SK-N-MC (cell line): ENCODE results near the gene SH3BP5.
A peak's percentile ranks its signal among the peaks of the same experiment; 100 is the strongest.

Source experiments
- DNase-seq: peaks from one replicate; pipeline ENCODE4 v3.0.0-alpha.2; 2011; ENCODE audit warnings: low read depth, low spot score
- H3K27ac ChIP-seq: fragments of 200-600 bp; sonication (generic); 2 replicates; pipeline ENCODE4 v1.5.1; 2016; ENCODE audit warnings: mixed run types
- H3K36me3 ChIP-seq: fragments of 200-600 bp; sonication (generic); 2 replicates; pipeline ENCODE4 v1.6.1; 2017; ENCODE audit warnings: antibody characterized with exemption, low read length, mixed read lengths; ENCODE audit not compliant: insufficient read depth
- H3K4me3 ChIP-seq: fragments of 200-600 bp; sonication (generic); 2 replicates; pipeline ENCODE4 v1.5.1; 2016
- H3K9ac ChIP-seq: fragments of 200-600 bp; sonication (generic); 2 replicates; pipeline ENCODE4 v1.8.0; 2017; ENCODE audit warnings: mixed run types, mixed read lengths; ENCODE audit not compliant: insufficient read length
- H3K9me3 ChIP-seq: fragments of 200-600 bp; sonication (generic); 2 replicates; pipeline ENCODE4 v1.6.1; 2017; ENCODE audit warnings: low read depth, mild to moderate bottlenecking, antibody characterized with exemption, low read length, moderate library complexity, mixed read lengths
- EZH2 ChIP-seq: fragments of 200-600 bp; sonication (generic); IDR thresholded peaks from one replicate; pipeline ENCODE4 v1.6.1; 2017; ENCODE audit warnings: antibody characterized with exemption
- FOXP2 ChIP-seq: optimal IDR thresholded peaks from 2 replicates; pipeline ENCODE3; 2011; ENCODE audit warnings: mild to moderate bottlenecking, moderate library complexity; ENCODE audit not compliant: insufficient read depth; ENCODE audit errors: extremely low read length, control extremely low read depth
- POLR2AphosphoS5 ChIP-seq: IDR thresholded peaks from 2 replicates; pipeline ENCODE4 v1.6.1; 2012; ENCODE audit warnings: mild to moderate bottlenecking, low read depth, low read length, borderline replicate concordance

SH3BP5 gene

GRCh38 chr3:15214758-15215157 is 117.6 kb downstream of the SH3BP5 start:
- Histone ChIP-seq H3K4me3 (no peak overlapping the region), H3K9ac (no peak overlapping the region), H3K27ac (no peak overlapping the region), H3K9me3 (no peaks in the 10 kb centered on the region), H3K36me3 (peaks cover 13% of the 10 kb centered on the region; the same call in 1 of the 2 replicates)
- TF ChIP-seq EZH2, result no peak
- no peak for TF ChIP-seq POLR2AphosphoS5
- TF ChIP-seq FOXP2, result no peak
- DNase-seq, result no peak

- peaks cover 5% of the 10 kb centered on the region; the same call in 1 of the 2 replicates for H3K36me3 ChIP-seq
- no peak overlapping the region for H3K9ac ChIP-seq
- no peak for TF ChIP-seq EZH2
- no peak for TF ChIP-seq POLR2AphosphoS5
- TF ChIP-seq FOXP2, result no peak
- H3K9me3 ChIP-seq, result no peaks in the 10 kb centered on the region
- DNase-seq, result no peak
- no peak overlapping the region for H3K4me3 ChIP-seq
- no peak overlapping the region for H3K27ac ChIP-seq
These were observed 120.4 kb downstream of the SH3BP5 start for GRCh38 chr3:15211937-15212336.

GRCh38 chr3:15207836-15208504 is 124.4 kb downstream of the SH3BP5 start:
- TF ChIP-seq FOXP2 (no peak), POLR2AphosphoS5 (no peak), EZH2 (no peak)
- Histone ChIP-seq H3K9me3 (no peaks in the 10 kb centered on the region), H3K9ac (peak overlapping the region; percentile 81), H3K27ac (no peak overlapping the region), H3K36me3 (peaks cover 5% of the 10 kb centered on the region; the same call in 1 of the 2 replicates), H3K4me3 (0 out of 2 replicates have a peak overlapping the region, but pooled peaks have one; percentile 83)
- DNase-seq, result no peak

GRCh38 chr3:15206662-15207576 is 125.5 kb downstream of the SH3BP5 start:
- no peak for DNase-seq
- Histone ChIP-seq H3K27ac (no peak overlapping the region), H3K4me3 (peak overlapping the region; percentile 83), H3K36me3 (no peaks in the 10 kb centered on the region), H3K9ac (peak overlapping the region; percentile 81), H3K9me3 (no peaks in the 10 kb centered on the region)
- TF ChIP-seq POLR2AphosphoS5, result no peak
- no peak for TF ChIP-seq EZH2
- no peak for TF ChIP-seq FOXP2

- DNase-seq, result no peak
- peak within 1 kb of the TSS; percentile 81 for H3K9ac ChIP-seq
- TF ChIP-seq FOXP2, result no peak
- TF ChIP-seq EZH2, result no peak
- TF ChIP-seq POLR2AphosphoS5, result peak; percentile 89
- H3K27ac ChIP-seq, result no peak within 1 kb of the TSS
- no peaks in the 10 kb centered on the region for H3K9me3 ChIP-seq
- H3K4me3 ChIP-seq, result peak within 1 kb of the TSS; percentile 83
- H3K36me3 ChIP-seq, result no peaks in the 10 kb centered on the region
These were observed 126.3 kb downstream of the SH3BP5 start, which contains the start of gene CAPN7 for GRCh38 chr3:15205934-15206661. Gene CAPN7 (plus strand): TSS chr3:15206246. CDS start chr3:15206496, 250 bp downstream.

GRCh38 chr3:15205482-15205933 is 126.9 kb downstream of the SH3BP5 start:
- no peak overlapping the region for H3K27ac ChIP-seq
- no peak for DNase-seq
- no peaks in the 10 kb centered on the region for H3K36me3 ChIP-seq
- TF ChIP-seq EZH2 (no peak), POLR2AphosphoS5 (no peak), FOXP2 (no peak)
- peak overlapping the region; percentile 83 for H3K4me3 ChIP-seq
- peak overlapping the region; percentile 73 for H3K9ac ChIP-seq
- no peaks in the 10 kb centered on the region for H3K9me3 ChIP-seq
